Testis (tissue), 3 donors: ENCODE data around the gene MMP28. TPM values are rescaled to one million over a fixed set of nuclear protein-coding genes. Genes with fewer than 3 reads are reported as not detected.
A peak's percentile ranks its signal among the peaks of the same experiment; 100 is the strongest.

Experiments used
- DNase-seq: peaks from one replicate; pipeline ENCODE4 v3.0.0-alpha.2; 2019
- H3K27ac ChIP-seq, 2 donors: fragments of 200-600 bp; sonication (generic); one replicate each; pipeline ENCODE4 v1.5.1; 2019
- H3K27me3 ChIP-seq: fragments of 200-600 bp; sonication (generic); one replicate; pipeline ENCODE4 v1.5.1; 2019
- H3K36me3 ChIP-seq: fragments of 200-600 bp; sonication (generic); one replicate; pipeline ENCODE4 v1.5.1; 2017; ENCODE audit warnings: low read depth; ENCODE audit errors: missing control alignments
- H3K4me1 ChIP-seq: fragments of 200-600 bp; sonication (generic); one replicate; pipeline ENCODE4 v1.5.1; 2019
- H3K4me3 ChIP-seq, 2 donors: fragments of 200-600 bp; sonication (generic); one replicate each; pipeline ENCODE4 v1.5.1; 2017 to 2019
- H3K9me3 ChIP-seq: fragments of 200-600 bp; sonication (generic); one replicate; pipeline ENCODE4 v1.5.1; 2017
- POLR2A ChIP-seq: fragments of 450-650 bp; IDR thresholded peaks from one replicate; pipeline ENCODE4 v1.6.1; 2017; ENCODE audit warnings: antibody characterized with exemption, mild to moderate bottlenecking, moderate library complexity
- WGBS, 2 donors: methylation state at CpG; one replicate each; pipeline ENCODE4 v1.1.5; 2018; 5-methylcytosine and 5-hydroxymethylcytosine counted together
- intact Hi-C: fragments of 100-400 bp; cut with DNase I; formaldehyde crosslinking; loops from one replicate; pipeline ENCODE4 v1.15.1; 2023; ENCODE audit warnings: low total_unique reads
- polyA plus RNA-seq: library from polyadenylated mRNA; stranded (reverse); fragments of 350-450 nt; fragmentation: Illumina TruSeq; extraction: RNeasy Lipid Tissue Mini Kit (QIAGEN cat#74804); gene quantifications from one replicate; pipeline ENCODE4 v1.2.3, GENCODE V29; 2014; ENCODE audit warnings: low read depth, low replicate concordance; ENCODE audit not compliant: insufficient read depth
- total RNA-seq, 2 donors: library from RNA; depleted of rRNA; stranded (reverse); fragments of >200 nt; gene quantifications; one replicate each; pipeline ENCODE4 v1.2.3, GENCODE V29; 2016
- TF ChIP-seq, protein P1 (sequence below), 3 experiments: fragments of 450-650 bp in 2 of 3; fragments of 200-600 bp in 1 of 3; sonication (generic) in 1 of 3; IDR thresholded peaks; one replicate each; pipeline ENCODE4 v1.5.1; 2016 to 2019; ENCODE audit warnings: antibody characterized with exemption in 3 of 3, mild to moderate bottlenecking in 2 of 3, moderate library complexity in 1 of 3

Gene MMP28
- total and polyA plus RNA-seq, 3 donors from 2014 or later = 78.3 to 237 (median 179) TPM

DNA sequence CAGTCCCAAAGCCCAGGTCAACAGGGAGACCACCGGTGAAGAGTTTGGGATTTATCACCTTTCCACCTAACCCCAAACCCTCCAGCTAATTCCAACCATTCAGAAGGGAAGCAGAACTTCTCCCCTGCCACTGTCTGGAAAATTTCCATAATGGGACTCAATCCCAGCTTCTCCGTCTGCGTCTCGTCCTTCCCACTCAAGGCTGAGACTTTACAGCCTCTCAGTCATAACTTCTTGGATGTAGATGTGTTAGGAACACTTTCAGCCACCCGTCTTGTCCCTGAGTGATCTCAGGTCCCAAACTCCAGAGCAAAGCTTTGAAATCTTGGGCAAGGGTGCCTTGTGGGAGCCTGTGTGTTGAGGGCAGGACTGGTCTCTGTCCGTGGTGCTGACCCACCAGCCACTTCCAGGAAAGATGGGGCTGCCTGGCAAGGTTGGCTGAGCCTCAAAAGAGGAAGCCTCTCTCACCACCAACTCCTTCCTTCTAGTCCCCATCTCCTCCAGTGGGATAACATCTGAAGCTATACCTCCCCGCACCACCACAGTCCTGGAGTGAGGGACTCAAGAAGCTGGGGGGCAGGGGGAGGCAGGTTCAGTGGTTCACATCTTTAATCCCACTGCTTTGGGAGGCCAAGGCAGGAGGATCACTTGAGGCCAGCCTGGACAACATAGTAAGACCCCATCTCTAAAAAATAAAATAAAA is 51.7 kb downstream of the MMP28 start:
- Histone ChIP-seq H3K36me3 (no peaks in the 10 kb centered on the region), H3K9me3 (no peaks in the 10 kb centered on the region), H3K27me3 (no peaks in the 10 kb centered on the region), H3K4me1 (no peaks in the 10 kb centered on the region), H3K27ac (no peak overlapping the region), H3K4me3 (no peak overlapping the region)
- TF ChIP-seq, protein P1, sequence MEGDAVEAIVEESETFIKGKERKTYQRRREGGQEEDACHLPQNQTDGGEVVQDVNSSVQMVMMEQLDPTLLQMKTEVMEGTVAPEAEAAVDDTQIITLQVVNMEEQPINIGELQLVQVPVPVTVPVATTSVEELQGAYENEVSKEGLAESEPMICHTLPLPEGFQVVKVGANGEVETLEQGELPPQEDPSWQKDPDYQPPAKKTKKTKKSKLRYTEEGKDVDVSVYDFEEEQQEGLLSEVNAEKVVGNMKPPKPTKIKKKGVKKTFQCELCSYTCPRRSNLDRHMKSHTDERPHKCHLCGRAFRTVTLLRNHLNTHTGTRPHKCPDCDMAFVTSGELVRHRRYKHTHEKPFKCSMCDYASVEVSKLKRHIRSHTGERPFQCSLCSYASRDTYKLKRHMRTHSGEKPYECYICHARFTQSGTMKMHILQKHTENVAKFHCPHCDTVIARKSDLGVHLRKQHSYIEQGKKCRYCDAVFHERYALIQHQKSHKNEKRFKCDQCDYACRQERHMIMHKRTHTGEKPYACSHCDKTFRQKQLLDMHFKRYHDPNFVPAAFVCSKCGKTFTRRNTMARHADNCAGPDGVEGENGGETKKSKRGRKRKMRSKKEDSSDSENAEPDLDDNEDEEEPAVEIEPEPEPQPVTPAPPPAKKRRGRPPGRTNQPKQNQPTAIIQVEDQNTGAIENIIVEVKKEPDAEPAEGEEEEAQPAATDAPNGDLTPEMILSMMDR (IDR thresholded peaks at IDR 0.05) = no peak
- no peak for TF ChIP-seq POLR2A
- 46 to 59% methylated on average over 6 to 7 of the region's 7 CpGs for WGBS, 2 donors
- intact Hi-C loops = no loop called here
- peak; percentile 46 for DNase-seq

DNA sequence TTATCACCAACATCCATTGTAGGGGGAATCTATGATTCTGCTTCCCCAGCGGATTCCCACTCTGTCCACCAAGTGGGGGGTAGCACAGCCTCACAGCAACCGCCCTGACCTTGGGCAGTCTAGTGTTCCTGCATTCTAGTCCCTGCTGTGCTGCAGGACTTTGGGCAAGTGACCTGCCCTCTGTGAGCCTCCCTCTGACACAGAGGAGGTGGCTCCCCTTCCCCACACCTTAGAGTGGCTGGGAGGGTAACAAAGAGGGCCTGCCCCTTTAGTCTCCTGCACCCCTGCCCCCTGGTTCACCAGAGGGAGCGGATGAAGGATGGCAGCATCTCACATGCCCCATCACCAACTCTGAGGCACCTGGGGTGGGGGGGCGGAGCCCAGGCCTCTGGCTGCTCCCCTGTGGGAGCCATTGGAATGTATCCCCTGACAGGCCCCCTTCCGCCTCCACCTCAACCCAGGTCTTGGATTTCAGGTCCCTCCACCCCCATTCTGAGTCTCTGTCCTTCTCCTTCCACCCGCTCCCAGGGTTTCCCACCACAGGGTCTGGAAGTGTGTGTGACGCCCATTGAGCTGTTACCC is 52.5 kb downstream of the MMP28 start:
- Histone ChIP-seq H3K36me3 (no peaks in the 10 kb centered on the region), H3K27me3 (no peaks in the 10 kb centered on the region), H3K27ac (no peak overlapping the region), H3K4me1 (no peaks in the 10 kb centered on the region), H3K9me3 (no peaks in the 10 kb centered on the region), H3K4me3 (no peak overlapping the region)
- TF ChIP-seq POLR2A = no peak
- TF ChIP-seq, protein P1 (IDR thresholded peaks at IDR 0.05) = no peak
- intact Hi-C loops = no loop called here
- no peak for DNase-seq
- 60 to 65% methylated on average over 5 to 7 of the region's 7 CpGs for WGBS, 2 donors

DNA sequence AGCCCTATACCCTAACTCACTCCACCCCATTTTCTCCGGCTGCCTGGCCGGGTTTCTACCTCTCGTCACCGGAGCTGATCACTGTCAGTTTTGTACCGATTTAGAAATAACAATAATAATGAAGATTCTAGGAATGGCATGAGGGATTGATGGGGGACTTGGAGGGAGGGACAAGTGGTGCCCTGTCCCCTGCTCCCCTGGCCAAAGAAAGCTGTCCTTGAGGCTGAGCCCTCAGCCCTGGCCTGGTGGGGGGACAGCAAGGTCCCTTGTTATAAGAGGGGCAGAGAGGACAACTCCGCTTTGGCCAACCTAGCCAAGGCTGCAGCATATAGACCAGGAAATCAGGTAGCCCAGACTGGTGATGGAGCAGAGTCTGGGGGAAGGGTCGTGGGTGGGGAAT is 52.9 kb downstream of the MMP28 start:
- Histone ChIP-seq H3K27me3 (no peaks in the 10 kb centered on the region), H3K4me3 (no peak overlapping the region), H3K4me1 (no peaks in the 10 kb centered on the region), H3K36me3 (no peaks in the 10 kb centered on the region), H3K9me3 (no peaks in the 10 kb centered on the region), H3K27ac (no peak overlapping the region)
- intact Hi-C loops = no loop called here
- WGBS, 2 donors = 76 to 88% methylated on average over 7 of the region's 7 CpGs
- DNase-seq = no peak
- TF ChIP-seq POLR2A = no peak
- TF ChIP-seq, protein P1 (IDR thresholded peaks at IDR 0.05) = no peak

DNA sequence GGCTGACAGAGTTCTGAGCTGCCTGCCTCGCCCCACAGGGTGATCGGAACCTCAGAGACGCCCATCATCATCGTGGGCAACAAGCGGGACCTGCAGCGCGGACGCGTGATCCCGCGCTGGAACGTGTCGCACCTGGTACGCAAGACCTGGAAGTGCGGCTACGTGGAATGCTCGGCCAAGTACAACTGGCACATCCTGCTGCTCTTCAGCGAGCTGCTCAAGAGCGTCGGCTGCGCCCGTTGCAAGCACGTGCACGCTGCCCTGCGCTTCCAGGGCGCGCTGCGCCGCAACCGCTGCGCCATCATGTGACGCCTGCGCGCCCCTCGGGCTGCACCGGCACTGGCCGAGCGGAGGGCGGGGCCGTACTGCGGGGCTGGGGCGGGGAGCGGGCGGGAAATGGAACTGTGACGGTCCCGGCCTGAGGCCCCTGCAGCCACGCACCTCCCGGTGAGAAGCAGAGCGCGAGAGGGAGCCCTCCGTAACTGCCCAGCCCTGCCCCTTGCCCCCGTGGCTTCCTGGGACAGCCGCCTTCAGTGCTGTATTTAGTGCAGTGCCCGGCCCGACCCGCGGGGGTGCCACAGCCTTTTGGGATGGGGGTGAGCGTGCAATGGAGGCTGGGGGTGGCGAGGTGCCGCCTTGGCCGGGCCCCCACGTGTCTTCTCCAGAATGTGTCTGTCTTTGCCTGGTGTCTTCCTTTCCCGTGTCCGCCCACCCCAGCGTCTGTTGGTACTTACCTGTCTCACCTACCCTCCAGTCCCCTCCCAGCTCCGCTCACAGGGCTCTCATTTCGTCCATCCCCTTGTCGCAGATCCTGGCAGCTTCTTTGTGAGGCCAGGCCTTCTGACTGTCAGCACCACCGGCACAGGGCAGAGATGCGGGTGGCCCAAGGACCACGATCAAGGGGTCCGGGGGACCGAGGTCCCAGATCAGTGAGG is 54.2 kb downstream of the MMP28 start:
- Histone ChIP-seq H3K27me3 (no peaks in the 10 kb centered on the region), H3K36me3 (no peaks in the 10 kb centered on the region), H3K9me3 (no peaks in the 10 kb centered on the region), H3K4me3 (peak overlapping the region; percentile 12 to 18), H3K4me1 (no peaks in the 10 kb centered on the region), H3K27ac (no peak overlapping the region)
- TF ChIP-seq, protein P1 (IDR thresholded peaks at IDR 0.05) = no peak
- TF ChIP-seq POLR2A = no peak
- intact Hi-C loops = no loop called here
- peak; percentile 27 for DNase-seq
- WGBS, 2 donors = 10 to 18% methylated on average over 16 to 57 of the region's 73 CpGs
